Common myeloid progenitor, CD34-positive (primary cell): ENCODE results near the gene ENTPD6.
"Not testable (repeated sequence)": the region's sequence is repeated elsewhere in the genome, so short reads cannot be mapped to it uniquely, and the experiment has no call there.

Experiments used
- CTCF ChIA-PET: fragments of 350-600 bp; sonication (Branson Sonifier 250); formaldehyde crosslinking; loops from one replicate; lab custom pipeline; 2021; ENCODE audit warnings: antibody characterized with exemption; lab: Charles Lee
- POLR2A ChIA-PET: fragments of 350-600 bp; sonication (Branson Sonifier 250); formaldehyde crosslinking; loops from one replicate; lab custom pipeline; 2021; ENCODE audit warnings: antibody characterized with exemption; lab: Charles Lee
- DNase-seq, 3 donors: peaks; one replicate each; pipeline versions ENCODE4 v3.0.0 to v3.0.0-alpha.2; 2013
- H3K27ac ChIP-seq, 2 experiments: 1 replicate in 1 of 2; 2 replicates in 1 of 2; pipeline ENCODE4 v1.7.0; 2013; ENCODE audit warnings: inconsistent platforms in 2 of 2, low read length in 2 of 2, mild to moderate bottlenecking in 2 of 2, low read depth in 1 of 2, moderate library complexity in 1 of 2; ENCODE audit not compliant: severe bottlenecking in 2 of 2, insufficient read depth in 1 of 2, poor library complexity in 1 of 2
- H3K27me3 ChIP-seq, 5 experiments: replicated peaks in 2 of 5; 1 replicate in 3 of 5; 2 replicates in 2 of 5; pipeline versions ENCODE4 v1.6.1 to v1.7.0; 2013; ENCODE audit warnings: low read length in 4 of 5, mild to moderate bottlenecking in 2 of 5, moderate library complexity in 2 of 5, inconsistent platforms in 1 of 5; ENCODE audit not compliant: insufficient read depth in 5 of 5, control insufficient read depth in 4 of 5
- H3K36me3 ChIP-seq, 4 experiments: 1 replicate in 2 of 4; 2 replicates in 2 of 4; pipeline versions ENCODE4 v1.6.1 to v1.7.0; 2013; ENCODE audit warnings: low read length in 3 of 4, control low read depth in 1 of 4, mild to moderate bottlenecking in 1 of 4; ENCODE audit not compliant: control insufficient read depth in 4 of 4, insufficient read depth in 4 of 4
- H3K4me1 ChIP-seq, 4 experiments: 1 replicate in 3 of 4; 2 replicates in 1 of 4; pipeline versions ENCODE4 v1.6.1 to v1.7.1; 2013; ENCODE audit warnings: low read length in 3 of 4, mild to moderate bottlenecking in 3 of 4, control low read depth in 1 of 4, inconsistent platforms in 1 of 4, moderate library complexity in 1 of 4; ENCODE audit not compliant: control insufficient read depth in 4 of 4, insufficient read depth in 4 of 4; ENCODE audit errors: control extremely low read depth in 1 of 4
- H3K4me3 ChIP-seq, 7 experiments: 1 replicate in 4 of 7; 2 replicates in 3 of 7; pipeline versions ENCODE4 v1.5.1 to v1.7.0; 2013; ENCODE audit warnings: mild to moderate bottlenecking in 7 of 7, low read length in 6 of 7, moderate library complexity in 6 of 7, inconsistent platforms in 2 of 7, low read depth in 2 of 7, control low read depth in 1 of 7; ENCODE audit not compliant: insufficient read depth in 4 of 7, control insufficient read depth in 1 of 7; ENCODE audit errors: extremely low read depth in 1 of 7
- H3K9me3 ChIP-seq, 5 experiments: 1 replicate in 4 of 5; 2 replicates in 1 of 5; pipeline versions ENCODE4 v1.6.1 to v1.7.1; 2013; ENCODE audit warnings: low read length in 4 of 5, mild to moderate bottlenecking in 2 of 5, inconsistent platforms in 1 of 5, low read depth in 1 of 5, moderate library complexity in 1 of 5; ENCODE audit not compliant: control insufficient read depth in 4 of 5, insufficient read depth in 2 of 5; ENCODE audit errors: control extremely low read depth in 1 of 5
- WGBS: methylation state at CpG from one replicate; pipeline ENCODE4 v1.1.5; 2013; ENCODE audit not compliant: insufficient coverage; 5-methylcytosine and 5-hydroxymethylcytosine counted together

The ENTPD6 gene

DNA sequence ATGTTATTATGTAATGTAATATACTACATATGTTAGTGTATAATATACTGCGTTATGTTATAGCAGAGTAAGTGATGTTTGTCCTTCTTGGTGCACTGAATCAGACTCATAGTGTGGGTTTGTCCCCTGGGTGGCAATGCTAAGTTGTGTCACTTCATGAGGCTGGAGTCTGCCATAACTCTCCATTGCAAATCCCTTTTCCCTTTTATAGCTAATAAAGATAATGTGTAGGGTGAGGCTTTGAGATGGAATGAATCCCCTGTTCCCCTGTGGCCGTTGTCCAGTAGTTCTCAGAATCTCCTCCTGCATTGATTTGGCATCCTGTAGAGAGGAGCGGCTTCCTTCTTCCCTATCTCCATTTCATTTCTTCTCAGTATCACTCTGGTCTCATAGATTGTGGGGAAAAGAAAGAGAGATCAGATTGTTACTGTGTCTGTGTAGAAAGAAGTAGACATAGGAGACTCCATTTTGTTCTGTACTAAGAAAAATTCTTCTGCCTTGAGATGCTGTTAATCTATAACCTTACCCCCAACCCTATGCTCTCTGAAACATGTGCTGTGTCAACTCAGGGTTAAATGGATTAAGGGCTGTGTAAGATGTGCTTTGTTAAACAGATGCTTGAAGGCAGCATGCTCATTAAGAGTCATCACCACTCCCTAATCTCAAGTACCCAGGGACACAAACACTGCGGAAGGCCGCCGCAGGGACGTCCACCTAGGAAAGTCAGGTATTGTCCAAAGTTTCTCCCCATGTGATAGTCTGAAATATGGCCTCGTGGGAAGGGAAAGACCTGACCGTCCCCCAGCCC is 45.5 kb downstream of the ENTPD6 start:
- H3K27ac ChIP-seq, H3K4me3 ChIP-seq, H3K36me3 ChIP-seq, H3K9me3 ChIP-seq, H3K27me3 ChIP-seq, CTCF ChIA-PET, DNase-seq, H3K4me1 ChIP-seq, POLR2A ChIA-PET: not testable (repeated sequence)
- 96% methylated on average over 4 of the region's 9 CpGs for WGBS

DNA sequence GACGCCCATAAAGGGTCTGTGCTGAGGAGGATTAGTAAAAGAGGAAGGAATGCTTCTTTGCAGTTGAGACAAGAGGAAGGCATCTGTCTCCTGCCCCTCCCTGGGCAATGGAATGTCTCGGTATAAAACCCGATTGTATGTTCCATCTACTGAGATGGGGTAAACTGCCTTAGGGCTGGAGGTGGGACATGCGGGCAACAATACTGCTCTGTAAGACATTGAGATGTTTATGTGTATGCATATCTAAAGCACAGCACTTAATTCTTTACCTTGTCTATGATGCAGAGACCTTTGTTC is 46.1 kb downstream of the ENTPD6 start:
- H3K36me3 ChIP-seq, H3K27ac ChIP-seq, H3K27me3 ChIP-seq, CTCF ChIA-PET, DNase-seq, H3K9me3 ChIP-seq, H3K4me1 ChIP-seq, H3K4me3 ChIP-seq, POLR2A ChIA-PET: not testable (repeated sequence)
- no CpG with 5 or more reads among the region's 4 CpGs for WGBS

DNA sequence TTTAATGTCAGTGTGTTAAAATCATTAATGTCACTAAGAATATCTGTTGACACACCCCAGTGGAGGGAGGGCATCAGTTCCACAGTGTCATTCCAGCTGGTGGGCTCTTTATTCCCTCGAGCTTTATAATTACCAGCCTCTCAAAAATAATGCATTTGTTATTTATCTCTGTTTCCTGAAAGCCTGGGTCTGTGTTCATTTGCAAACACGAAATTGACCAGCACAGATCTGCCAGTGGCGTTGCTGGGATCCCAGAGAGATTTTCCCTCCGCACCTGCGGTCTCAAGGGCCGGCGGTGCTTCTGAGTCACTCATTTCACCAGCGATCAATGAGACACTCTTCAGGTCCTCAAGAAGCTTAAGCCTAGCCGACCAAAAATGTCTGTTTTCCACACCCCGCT is 46.7 kb downstream of the ENTPD6 start:
- Histone ChIP-seq H3K4me1 (peaks cover 0 to 5% (median 3%) of the 10 kb centered on the region in 4 experiments), H3K27me3 (peaks cover 0 to 4% (median 2%) of the 10 kb centered on the region in 5 experiments), H3K27ac (no peak overlapping the region), H3K4me3 (no peak overlapping the region), H3K36me3 (no peaks in the 10 kb centered on the region), H3K9me3 (peaks cover 0 to 6% (median 0%) of the 10 kb centered on the region in 5 experiments)
- DNase-seq: no peak
- CTCF ChIA-PET: no interaction called here
- WGBS: 91% methylated on average over 10 of the region's 10 CpGs
- POLR2A ChIA-PET: no interaction called here

DNA sequence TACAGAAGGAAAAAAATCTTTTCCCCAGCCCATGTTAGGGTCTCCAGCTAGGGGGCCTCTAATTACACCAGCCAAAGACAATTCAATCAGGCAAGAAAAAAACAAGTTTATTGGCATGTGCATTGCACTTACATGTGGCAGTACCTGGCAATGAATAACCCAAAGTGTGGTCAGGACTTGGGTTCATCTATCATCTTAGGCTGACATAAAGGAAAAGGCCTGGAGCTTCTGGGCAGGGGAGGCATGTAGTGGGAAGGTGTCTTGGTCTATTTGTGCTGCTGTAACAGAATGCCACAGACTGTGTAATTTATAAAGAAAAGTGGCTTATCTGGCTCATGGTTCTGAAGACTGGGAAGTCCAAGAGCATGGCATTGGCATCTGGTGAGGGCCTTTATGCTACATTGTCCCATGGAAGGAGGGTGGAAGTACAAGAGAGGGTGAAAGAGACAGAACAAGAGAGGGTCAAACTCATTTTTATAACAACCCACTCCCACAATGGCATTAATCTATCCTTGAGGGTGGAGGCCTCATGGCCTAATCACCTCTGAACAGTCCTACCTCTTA is 48.0 kb downstream of the ENTPD6 start:
- ChIA-PET CTCF (interaction anchor here (1.0 kb wide), 1 partner anchor 16 kb away, joined by 3 read pairs; no protein-coding TSS in a partner anchor), POLR2A (no interaction called here)
- peaks cover 0 to 11% (median 7%) of the 10 kb centered on the region in 4 experiments for H3K4me1 ChIP-seq
- no peak for DNase-seq
- no peaks in the 10 kb centered on the region for H3K36me3 ChIP-seq
- H3K27me3 ChIP-seq: peaks cover 0 to 3% (median 2%) of the 10 kb centered on the region in 5 experiments
- H3K9me3 ChIP-seq: peaks cover 0 to 6% (median 0%) of the 10 kb centered on the region in 5 experiments
- no peak overlapping the region for H3K27ac ChIP-seq
- H3K4me3 ChIP-seq: no peak overlapping the region

DNA sequence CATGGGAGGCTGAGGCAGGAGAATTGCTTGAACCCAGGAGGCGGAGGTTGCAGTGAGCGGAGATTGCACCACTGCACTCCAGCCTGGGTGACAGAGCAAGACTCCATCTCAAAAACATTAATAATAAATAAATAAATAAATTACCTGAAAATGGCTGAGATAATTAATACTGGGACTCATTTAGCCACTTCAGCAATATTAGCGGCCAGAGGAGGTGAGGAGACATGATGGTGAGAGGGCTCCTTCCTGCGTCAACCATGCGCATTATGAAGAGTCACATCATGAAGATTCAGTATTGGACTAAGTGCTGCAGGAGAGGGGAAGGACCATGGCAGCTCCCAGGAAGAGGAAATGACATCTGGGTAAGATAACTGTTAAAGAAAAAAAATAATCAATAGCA is 49.5 kb downstream of the ENTPD6 start:
- DNase-seq: no peak
- WGBS: 94% methylated on average over 2 of the region's 5 CpGs
- POLR2A ChIA-PET: no interaction called here
- peaks cover 0 to 6% (median 0%) of the 10 kb centered on the region in 5 experiments for H3K9me3 ChIP-seq
- H3K4me1 ChIP-seq: peaks cover 0 to 21% (median 12%) of the 10 kb centered on the region in 4 experiments
- no peaks in the 10 kb centered on the region for H3K36me3 ChIP-seq
- H3K27ac ChIP-seq: no peak overlapping the region
- CTCF ChIA-PET: interaction anchor here (0.9 kb wide), 1 partner anchor 10 kb away, joined by 3 read pairs; no protein-coding TSS in a partner anchor
- no peak overlapping the region for H3K4me3 ChIP-seq
- peaks cover 0 to 3% (median 2%) of the 10 kb centered on the region in 5 experiments for H3K27me3 ChIP-seq

DNA sequence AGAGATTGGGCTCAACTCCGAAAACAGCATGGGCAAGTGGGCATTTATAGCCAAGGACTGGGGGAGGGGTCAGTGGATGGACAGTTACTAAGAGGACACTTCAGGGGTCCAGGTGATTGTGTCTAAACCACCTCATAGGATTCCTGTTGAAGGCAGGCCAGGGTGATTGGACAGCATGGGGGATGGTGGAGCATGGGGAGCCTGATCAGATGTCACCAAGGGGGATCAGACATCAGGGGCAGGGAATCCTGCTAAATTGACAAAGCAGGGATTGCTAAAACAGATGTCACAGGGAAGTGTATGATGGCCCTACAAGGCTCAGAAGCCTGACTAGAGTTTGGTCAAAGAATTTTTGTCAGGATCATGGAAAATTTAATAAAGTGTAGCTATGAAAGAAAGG is 49.9 kb downstream of the ENTPD6 start:
- H3K36me3 ChIP-seq: no peaks in the 10 kb centered on the region
- CTCF ChIA-PET: interaction anchor here (1.3 kb wide), 1 partner anchor 49 kb away, joined by 3 read pairs; no protein-coding TSS in a partner anchor
- no peak overlapping the region for H3K4me3 ChIP-seq
- no peak overlapping the region for H3K27ac ChIP-seq
- peaks cover 0 to 6% (median 0%) of the 10 kb centered on the region in 5 experiments for H3K9me3 ChIP-seq
- peaks cover 0 to 21% (median 12%) of the 10 kb centered on the region in 4 experiments for H3K4me1 ChIP-seq
- DNase-seq: no peak
- peaks cover 0 to 3% (median 2%) of the 10 kb centered on the region in 5 experiments for H3K27me3 ChIP-seq
- POLR2A ChIA-PET: no interaction called here
- WGBS: 100% methylated on average over 1 of the region's 1 CpG
